Heart left ventricle (tissue), 16 donors: ENCODE results near the gene DLX2. TPM values are rescaled to one million over a fixed set of nuclear protein-coding genes. Genes with fewer than 3 reads are reported as not detected.

Source experiments
- ATAC-seq, 4 donors: fragments of 200-7000 bp; cut with Tn5 transposase; one replicate each; pipeline ENCODE4 v1.9.1; 2020 to 2022; ENCODE audit warnings: moderate library complexity in 4 of 4, mild to moderate bottlenecking in 3 of 4, moderate number of reproducible peaks in 1 of 4
- DNase-seq, 5 donors: peaks; one replicate each; pipeline ENCODE4 v3.0.0-alpha.2; 2020
- H3K27ac ChIP-seq, 12 donors: fragments of 200-600 bp; sonication (generic) in 4 of 12; one replicate each; pipeline versions ENCODE4 v1.5.0 to v1.8.0; 2016 to 2022; ENCODE audit warnings: mild to moderate bottlenecking in 2 of 12
- H3K27me3 ChIP-seq, 9 donors: fragments of 200-600 bp; sonication (generic) in 2 of 9; one replicate each; pipeline versions ENCODE4 v1.5.1 to v1.8.0; 2016 to 2022; ENCODE audit warnings: mild to moderate bottlenecking in 3 of 9
- H3K36me3 ChIP-seq, 9 donors: fragments of 200-600 bp; sonication (generic) in 2 of 9; one replicate each; pipeline versions ENCODE4 v1.5.0 to v1.8.0; 2018 to 2022; ENCODE audit warnings: mild to moderate bottlenecking in 2 of 9
- H3K4me1 ChIP-seq, 12 donors: fragments of 200-600 bp; sonication (generic) in 4 of 12; one replicate each; pipeline versions ENCODE4 v1.5.0 to v1.8.0; 2016 to 2022; ENCODE audit warnings: mild to moderate bottlenecking in 3 of 12
- H3K4me3 ChIP-seq, 12 donors: fragments of 200-600 bp; sonication (generic) in 4 of 12; one replicate each; pipeline versions ENCODE4 v1.5.0 to v1.8.0; 2017 to 2022; ENCODE audit warnings: mild to moderate bottlenecking in 9 of 12, moderate library complexity in 4 of 12
- H3K9me3 ChIP-seq, 12 donors: fragments of 200-600 bp; sonication (generic) in 4 of 12; one replicate each; pipeline versions ENCODE4 v1.5.0 to v1.8.0; 2016 to 2022; ENCODE audit warnings: mild to moderate bottlenecking in 1 of 12
- POLR2A ChIP-seq, 2 donors: fragments of 450-650 bp; IDR thresholded peaks; one replicate each; pipeline ENCODE4 v1.6.1; 2017; ENCODE audit warnings: antibody characterized with exemption in 2 of 2, mild to moderate bottlenecking in 2 of 2, moderate library complexity in 2 of 2
- WGBS, 4 donors: extraction: QIAGEN DNeasy Blood & Tissue Kit in 2 of 4; methylation state at CpG; one replicate each; pipeline versions ENCODE4 v1.1.5 to v1.1.7; 2013 to 2018; 5-methylcytosine and 5-hydroxymethylcytosine counted together
- intact Hi-C, 10 donors: fragments of 100-400 bp; cut with DNase I; formaldehyde crosslinking; loops; one replicate each; pipeline versions ENCODE4 v1.11.1 to v1.14.2; 2022
- polyA plus RNA-seq, 2 donors: library from polyadenylated mRNA; stranded (reverse); fragments of 200-250 nt; gene quantifications; one replicate each; pipeline ENCODE4 v1.2.3, GENCODE V29; 2013
- total RNA-seq, 9 donors: library from RNA; depleted of rRNA in 2 of 9; stranded (reverse); fragments of >200 nt in 2 of 9; fragmentation: NEBNext Ultra II Directional in 3 of 9; extraction: Animal tissue kit (Norgen Biotek cat#: 25700) in 3 of 9; gene quantifications; one replicate each; pipeline versions ENCODE4 v1.1.0 to v1.2.4, GENCODE V29; 2016 to 2023
- TF ChIP-seq, protein P1 (sequence below), 12 donors: fragments of 200-600 bp; sonication (generic) in 4 of 12; IDR thresholded peaks; one replicate each; pipeline versions ENCODE4 v1.5.0 to v1.8.0; 2018 to 2022; ENCODE audit warnings: antibody characterized with exemption in 12 of 12, mild to moderate bottlenecking in 5 of 12
- donor health status: ischemic (EF 13 %, LVEDD 7.1; RV severe dilation, severe dysfunction).
- donor health status: healthy with polysubstance abuse.
- donor health status: DM: no; HTN: yes; CAD: no.
- donor health status: DM: no; HTN: no; CAD: no.
- donor health status: ischemic (EF 25% LVEDD 6.9; RV normal size, moderate dysfunction).
- donor health status: ischemic (EF 25% LVEDD 5.7; RV mildly dilated, moderate dysfunction).
- donor health status: healthy.
- donor health status: DM: yes; HTN: yes; CAD: no.
- donor health status: ischemic (EF 35%, LVEDD 5.7; RV mildly dilated, moderate dysfunction).
- donor health status: nonischemic (EF 11% LVEDD 7.7; RV severe dilation, severe dysfunction).
- donor health status: DM: yes; HTN: yes; CAD: no.
- donor health status: PGD.
- donor health status: ischemic (EF 29% LVEDD 5.4; RV normal size, mild dysfunction).
- donor health status: nonischemic (EF 23%, LVEDD 6.1; RV moderate dilation, normal function).

The DLX2 gene
- total and polyA plus RNA-seq, 11 donors, result not detected

DNA sequence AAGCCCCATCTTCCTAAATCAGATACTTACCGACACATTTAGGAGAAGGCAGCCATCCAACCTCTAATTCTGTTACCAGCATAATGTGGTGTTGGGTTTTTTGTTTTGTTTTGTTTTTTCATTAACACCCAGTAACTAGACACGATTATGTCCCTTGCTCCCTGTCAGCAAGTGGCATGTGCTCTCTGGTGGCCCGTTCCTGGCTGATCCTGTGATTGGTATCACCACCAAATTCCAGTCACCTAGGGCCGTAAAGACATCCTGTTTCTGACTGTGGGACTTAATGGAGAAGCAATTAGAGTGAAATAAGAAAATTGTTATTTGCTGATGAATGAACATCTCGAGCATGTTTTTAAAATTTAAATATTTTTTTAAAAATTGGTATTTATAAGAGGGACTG lies 23.3 kb downstream of the DLX2 start:
- DNase-seq, result no peak
- no peak for TF ChIP-seq POLR2A (IDR thresholded peaks at IDR 0.05)
- TF ChIP-seq, protein P1, sequence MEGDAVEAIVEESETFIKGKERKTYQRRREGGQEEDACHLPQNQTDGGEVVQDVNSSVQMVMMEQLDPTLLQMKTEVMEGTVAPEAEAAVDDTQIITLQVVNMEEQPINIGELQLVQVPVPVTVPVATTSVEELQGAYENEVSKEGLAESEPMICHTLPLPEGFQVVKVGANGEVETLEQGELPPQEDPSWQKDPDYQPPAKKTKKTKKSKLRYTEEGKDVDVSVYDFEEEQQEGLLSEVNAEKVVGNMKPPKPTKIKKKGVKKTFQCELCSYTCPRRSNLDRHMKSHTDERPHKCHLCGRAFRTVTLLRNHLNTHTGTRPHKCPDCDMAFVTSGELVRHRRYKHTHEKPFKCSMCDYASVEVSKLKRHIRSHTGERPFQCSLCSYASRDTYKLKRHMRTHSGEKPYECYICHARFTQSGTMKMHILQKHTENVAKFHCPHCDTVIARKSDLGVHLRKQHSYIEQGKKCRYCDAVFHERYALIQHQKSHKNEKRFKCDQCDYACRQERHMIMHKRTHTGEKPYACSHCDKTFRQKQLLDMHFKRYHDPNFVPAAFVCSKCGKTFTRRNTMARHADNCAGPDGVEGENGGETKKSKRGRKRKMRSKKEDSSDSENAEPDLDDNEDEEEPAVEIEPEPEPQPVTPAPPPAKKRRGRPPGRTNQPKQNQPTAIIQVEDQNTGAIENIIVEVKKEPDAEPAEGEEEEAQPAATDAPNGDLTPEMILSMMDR (IDR thresholded peaks at IDR 0.05), result no peak
- intact Hi-C loops, result no loop called here
- Histone ChIP-seq H3K4me3 (no peak overlapping the region), H3K4me1 (peaks cover 0 to 23% (median 6%) of the 10 kb centered on the region in 12 donors), H3K27ac (no peak overlapping the region), H3K27me3 (peaks cover 40 to 71% (median 48%) of the 10 kb centered on the region in 9 donors), H3K36me3 (no peaks in the 10 kb centered on the region), H3K9me3 (no peaks in the 10 kb centered on the region)
- no peak for ATAC-seq
- 86 to 93% (median 88%) methylated on average over 5 of the region's 5 CpGs for WGBS, 4 donors

DNA sequence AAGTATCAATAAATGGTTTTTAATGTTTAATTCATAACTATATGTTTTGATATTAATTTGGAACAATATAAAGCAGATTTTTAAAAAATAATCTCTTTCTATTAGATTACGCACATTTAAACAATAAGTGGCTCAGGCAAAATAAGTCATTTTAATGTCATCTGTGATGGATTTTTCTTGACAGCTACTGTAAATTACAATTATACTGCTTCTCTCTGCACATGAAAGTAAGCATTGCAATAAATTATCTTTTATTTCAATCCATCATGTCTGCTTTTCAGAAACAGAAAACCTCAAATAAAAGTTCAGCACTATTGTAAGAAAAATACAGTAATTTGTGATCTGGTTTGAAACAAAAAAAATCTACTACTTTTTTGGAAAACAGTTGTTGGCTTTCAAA lies 28.4 kb downstream of the DLX2 start:
- intact Hi-C loops, result no loop called here
- no peaks in the 10 kb centered on the region for H3K9me3 ChIP-seq
- no peak overlapping the region for H3K27ac ChIP-seq
- 96 to 100% (median 99%) methylated on average over 1 of the region's 1 CpG for WGBS, 4 donors
- ATAC-seq (no peak), DNase-seq (no peak)
- H3K4me3 ChIP-seq, result no peak overlapping the region
- H3K36me3 ChIP-seq, result no peaks in the 10 kb centered on the region
- TF ChIP-seq, protein P1 (IDR thresholded peaks at IDR 0.05), result no peak
- TF ChIP-seq POLR2A (IDR thresholded peaks at IDR 0.05), result no peak
- H3K4me1 ChIP-seq, result no peaks in the 10 kb centered on the region
- H3K27me3 ChIP-seq, result peaks cover 0 to 19% (median 0%) of the 10 kb centered on the region in 9 donors

DNA sequence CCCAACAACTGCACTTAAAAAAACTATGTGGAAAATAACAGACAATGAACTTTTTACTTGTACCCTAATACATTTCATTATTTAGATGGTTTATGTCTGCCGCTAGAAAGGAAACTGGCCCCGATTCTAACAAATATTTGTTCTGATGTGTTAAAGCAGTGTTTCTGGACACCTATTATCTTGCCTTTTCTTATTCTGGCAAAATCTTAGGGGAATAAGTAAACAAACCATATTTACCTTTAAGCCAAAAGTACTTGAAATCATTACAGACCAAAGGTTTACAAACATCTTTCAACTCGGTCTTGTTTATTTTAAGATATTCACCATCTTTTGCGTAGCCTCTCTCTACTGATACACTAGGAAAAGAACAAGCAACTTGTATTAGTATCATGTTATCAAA lies 29.2 kb downstream of the DLX2 start:
- DNase-seq (no peak), ATAC-seq (no peak)
- no peak overlapping the region for H3K4me3 ChIP-seq
- H3K27ac ChIP-seq, result no peak overlapping the region
- TF ChIP-seq, protein P1 (IDR thresholded peaks at IDR 0.05), result no peak
- no peak for TF ChIP-seq POLR2A (IDR thresholded peaks at IDR 0.05)
- H3K27me3 ChIP-seq, result peaks cover 0 to 13% (median 0%) of the 10 kb centered on the region in 9 donors
- H3K4me1 ChIP-seq, result no peaks in the 10 kb centered on the region
- H3K9me3 ChIP-seq, result no peaks in the 10 kb centered on the region
- 97 to 98% (median 98%) methylated on average over 4 of the region's 4 CpGs for WGBS, 4 donors
- intact Hi-C loops, result no loop called here
- H3K36me3 ChIP-seq, result no peaks in the 10 kb centered on the region

DNA sequence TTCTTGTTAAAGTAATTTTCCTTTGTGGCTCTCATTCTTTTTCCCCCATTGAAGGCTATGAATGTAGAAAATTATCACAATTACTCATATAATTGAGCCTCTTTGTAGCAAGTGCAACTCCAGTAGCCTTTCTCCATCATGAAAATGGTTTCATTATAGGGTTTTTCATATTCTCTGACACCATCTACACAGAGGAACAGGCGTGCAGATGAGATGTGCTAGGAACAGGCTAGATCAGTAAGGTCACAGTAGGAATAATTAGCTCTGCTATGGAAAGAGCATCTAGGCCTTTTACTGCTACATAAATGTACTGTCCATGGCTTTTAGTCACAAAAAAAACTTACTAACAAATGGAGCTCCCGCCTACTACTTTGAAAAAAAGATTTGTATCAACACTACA lies 30.0 kb downstream of the DLX2 start:
- ATAC-seq (no peak), DNase-seq (no peak)
- H3K4me1 ChIP-seq, result no peaks in the 10 kb centered on the region
- peaks cover 0 to 13% (median 0%) of the 10 kb centered on the region in 9 donors for H3K27me3 ChIP-seq
- no peaks in the 10 kb centered on the region for H3K9me3 ChIP-seq
- no peak overlapping the region for H3K4me3 ChIP-seq
- no peak overlapping the region for H3K27ac ChIP-seq
- intact Hi-C loops, result no loop called here
- WGBS, 4 donors, result 95 to 100% (median 99%) methylated on average over 2 of the region's 2 CpGs
- no peaks in the 10 kb centered on the region for H3K36me3 ChIP-seq
- TF ChIP-seq, protein P1 (IDR thresholded peaks at IDR 0.05), result no peak
- no peak for TF ChIP-seq POLR2A (IDR thresholded peaks at IDR 0.05)
